ENCODE results near the gene MDM4.
A peak's percentile ranks its signal among the peaks of the same experiment; 100 is the strongest.

- peak; percentile 90 for TF ChIP-seq CTCF (IDR thresholded peaks at IDR 0.05; ENCODE audit: low read length)
- TF ChIP-seq EZH2 (optimal IDR thresholded peaks at IDR 0.05; ENCODE audit: low read depth, low read length), result no peak
These were observed 12.9 kb upstream of the MDM4 start for GRCh38 chr1:204503122-204503912.
